HUES64 (cell line): ENCODE results near the gene RFX1.

ENCODE experiments used
- H3K27ac ChIP-seq: 2 replicates; pipeline ENCODE4 v1.7.0; 2013; ENCODE audit warnings: low read depth, low read length, inconsistent platforms
- H3K27me3 ChIP-seq: 2 replicates; pipeline ENCODE4 v1.6.1; 2013; ENCODE audit warnings: mild to moderate bottlenecking, low read length; ENCODE audit not compliant: insufficient read depth
- H3K36me3 ChIP-seq: 2 replicates; pipeline ENCODE4 v1.6.1; 2013; ENCODE audit warnings: mild to moderate bottlenecking, low read length; ENCODE audit not compliant: insufficient read depth
- H3K4me1 ChIP-seq: 2 replicates; pipeline ENCODE4 v1.6.1; 2013; ENCODE audit warnings: mild to moderate bottlenecking, low read length, moderate library complexity; ENCODE audit not compliant: insufficient read depth
- H3K4me3 ChIP-seq: 2 replicates; pipeline ENCODE4 v1.5.1; 2013; ENCODE audit warnings: mild to moderate bottlenecking, low read length, moderate library complexity
- H3K9ac ChIP-seq: 2 replicates; pipeline ENCODE4 v1.6.1; 2013; ENCODE audit warnings: mild to moderate bottlenecking, low read depth, low read length
- H3K9me3 ChIP-seq: 2 replicates; pipeline ENCODE4 v1.6.1; 2013; ENCODE audit warnings: low read depth, low read length; ENCODE audit not compliant: insufficient read depth
- WGBS: fragments of 150-250, 120-280 bp; methylation state at CpG from one replicate; pipeline ENCODE4 v1.1.7; 2013; ENCODE audit warnings: missing lambda C conversion rate; 5-methylcytosine and 5-hydroxymethylcytosine counted together

The RFX1 gene

DNA sequence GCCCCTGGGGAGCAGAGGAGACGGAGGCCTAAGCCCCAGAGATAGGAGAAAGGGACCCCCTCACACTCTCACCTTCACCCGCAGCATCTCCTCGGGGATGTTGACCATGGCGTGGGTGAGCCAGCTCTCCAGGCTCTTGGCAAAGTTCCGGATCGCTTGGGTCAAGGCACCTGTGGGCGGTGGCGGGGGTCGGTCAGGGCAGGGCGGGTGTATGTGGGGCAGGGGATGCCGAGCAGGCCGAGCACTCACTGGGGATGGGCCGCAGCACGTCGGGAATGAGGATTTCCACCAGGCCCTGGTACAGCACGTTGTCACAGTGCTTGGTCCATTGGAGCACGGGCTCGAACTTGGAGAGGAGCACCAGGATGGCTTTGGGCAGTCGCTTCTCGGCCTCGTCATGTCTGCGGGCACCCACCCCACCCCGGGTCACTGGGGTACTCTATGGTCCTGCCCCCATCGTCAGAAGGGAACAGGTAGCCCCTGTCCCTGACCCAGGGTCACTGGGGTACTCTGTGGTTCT is 40.7 kb downstream of the RFX1 start:
- 95% methylated on average over 24 of the region's 24 CpGs for WGBS
- H3K9ac ChIP-seq: no peak overlapping the region

DNA sequence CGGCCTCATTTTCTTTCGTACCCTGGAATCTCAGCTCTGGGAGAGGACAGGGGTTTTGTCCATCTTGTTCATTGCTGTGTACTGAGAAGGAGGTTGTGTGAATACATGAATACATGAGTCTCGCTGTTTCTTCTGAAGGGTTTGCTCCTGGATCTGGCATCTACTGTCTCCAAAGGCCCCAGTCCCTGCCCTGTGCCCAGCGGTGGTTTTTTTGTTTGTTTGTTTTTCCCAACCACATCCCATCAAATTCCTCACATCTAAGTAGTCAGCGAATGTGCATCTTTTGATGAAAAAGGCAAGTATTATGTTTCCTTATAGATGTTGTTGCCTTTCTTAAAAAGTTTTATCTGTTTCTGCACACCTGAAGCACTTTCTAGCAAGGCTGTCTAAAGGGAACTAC is 41.3 kb downstream of the RFX1 start:
- no peak overlapping the region for H3K9ac ChIP-seq
- 93% methylated on average over 5 of the region's 5 CpGs for WGBS
- H3K27ac ChIP-seq: no peak overlapping the region
- no peaks in the 10 kb centered on the region; the same call in 1 of the 2 replicates for H3K27me3 ChIP-seq
- H3K36me3 ChIP-seq: peaks cover 57% of the 10 kb centered on the region
- H3K9me3 ChIP-seq: no peaks in the 10 kb centered on the region
- no peaks in the 10 kb centered on the region for H3K4me1 ChIP-seq
- H3K4me3 ChIP-seq: no peak overlapping the region

More for the DNA sequence above, 40.7 kb downstream of the RFX1 start:
- no peak overlapping the region for H3K4me3 ChIP-seq
- no peaks in the 10 kb centered on the region; the same call in 1 of the 2 replicates for H3K27me3 ChIP-seq
- H3K9me3 ChIP-seq: no peaks in the 10 kb centered on the region
- H3K4me1 ChIP-seq: no peaks in the 10 kb centered on the region
- H3K27ac ChIP-seq: no peak overlapping the region
- peaks cover 57% of the 10 kb centered on the region for H3K36me3 ChIP-seq

DNA sequence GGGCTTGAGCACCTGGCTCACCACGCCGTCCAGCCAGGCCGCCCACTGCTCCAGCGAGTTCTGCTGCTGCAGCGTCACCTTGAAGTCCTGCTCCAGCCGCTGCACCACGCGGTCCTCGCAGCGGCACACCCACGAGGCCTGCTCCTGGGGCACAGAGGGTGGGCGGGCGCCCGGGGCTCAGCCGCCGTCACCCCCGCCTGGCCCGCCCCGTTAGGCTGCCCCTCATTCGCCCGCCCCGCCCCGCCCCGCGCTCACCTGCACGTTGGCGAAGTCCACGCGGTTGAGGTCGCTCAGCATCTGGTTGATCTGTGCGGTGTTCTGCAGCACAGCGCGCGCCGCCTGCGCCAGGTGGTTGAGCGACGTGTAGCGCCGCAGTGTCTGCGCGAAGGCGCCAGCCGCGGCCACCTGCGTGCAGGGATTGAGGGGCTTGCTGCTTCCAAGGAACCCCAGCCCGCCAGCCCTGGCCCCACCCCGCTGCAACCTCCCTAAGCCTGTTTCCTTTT is 42.5 kb downstream of the RFX1 start:
- Histone ChIP-seq H3K4me1 (no peaks in the 10 kb centered on the region), H3K4me3 (peak overlapping the region; percentile 41), H3K9me3 (no peaks in the 10 kb centered on the region), H3K27ac (no peak overlapping the region), H3K9ac (peak overlapping the region; percentile 47; the same call in 1 of the 2 replicates), H3K27me3 (no peaks in the 10 kb centered on the region; the same call in 1 of the 2 replicates), H3K36me3 (peaks cover 55% of the 10 kb centered on the region)
- WGBS: 95% methylated on average over 48 of the region's 48 CpGs

DNA sequence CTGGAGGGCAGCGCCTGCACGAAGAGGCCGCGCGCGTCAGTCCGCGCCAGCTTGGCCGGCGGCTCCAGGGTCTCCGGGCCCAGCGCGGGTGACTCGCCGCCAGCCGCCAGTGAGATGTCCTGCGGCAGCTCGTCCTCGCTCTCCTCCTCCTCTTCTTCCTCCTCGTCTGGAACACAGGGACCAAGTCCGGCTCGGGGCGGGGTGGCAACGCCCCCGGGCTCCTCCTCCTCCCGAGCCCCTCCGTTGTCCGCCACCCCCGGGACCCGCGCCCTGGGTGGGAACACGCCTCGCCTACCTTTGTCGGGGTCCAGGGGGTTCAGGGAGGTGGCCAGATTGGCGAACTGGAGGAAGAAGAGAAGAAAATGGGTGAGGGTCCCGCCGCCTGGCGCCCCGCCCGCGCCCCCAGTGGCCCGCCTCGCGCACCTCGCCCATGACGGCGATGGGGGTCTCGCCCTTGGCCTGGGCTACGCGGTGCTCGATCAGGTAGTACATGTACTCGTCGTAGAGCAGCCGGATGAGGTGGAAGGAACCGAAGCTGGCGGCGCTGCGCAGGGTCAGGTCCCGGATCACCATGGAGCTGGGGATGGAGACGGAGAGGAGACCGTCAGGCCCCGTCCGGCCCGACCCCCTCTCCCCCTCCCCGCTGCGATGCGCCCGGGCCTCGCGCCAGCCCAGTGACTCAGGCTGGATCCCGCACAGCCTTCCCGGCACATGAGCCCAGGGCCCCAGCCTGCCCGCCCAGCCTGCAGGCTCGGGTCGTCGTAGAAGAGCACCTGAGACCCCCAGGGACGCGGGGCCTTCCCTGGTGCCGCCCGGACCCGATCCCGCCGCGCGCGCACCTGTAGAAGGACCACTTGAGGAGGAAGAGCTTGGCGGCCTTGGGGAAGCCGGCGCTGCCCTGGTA is 43.2 kb downstream of the RFX1 start:
- Histone ChIP-seq H3K4me1 (no peaks in the 10 kb centered on the region), H3K27ac (no peak overlapping the region), H3K9me3 (no peaks in the 10 kb centered on the region), H3K27me3 (no peaks in the 10 kb centered on the region; the same call in 1 of the 2 replicates), H3K4me3 (peak overlapping the region; percentile 41), H3K9ac (peak overlapping the region; percentile 47; the same call in 1 of the 2 replicates), H3K36me3 (peaks cover 57% of the 10 kb centered on the region)
- 84% methylated on average over 89 of the region's 89 CpGs for WGBS

DNA sequence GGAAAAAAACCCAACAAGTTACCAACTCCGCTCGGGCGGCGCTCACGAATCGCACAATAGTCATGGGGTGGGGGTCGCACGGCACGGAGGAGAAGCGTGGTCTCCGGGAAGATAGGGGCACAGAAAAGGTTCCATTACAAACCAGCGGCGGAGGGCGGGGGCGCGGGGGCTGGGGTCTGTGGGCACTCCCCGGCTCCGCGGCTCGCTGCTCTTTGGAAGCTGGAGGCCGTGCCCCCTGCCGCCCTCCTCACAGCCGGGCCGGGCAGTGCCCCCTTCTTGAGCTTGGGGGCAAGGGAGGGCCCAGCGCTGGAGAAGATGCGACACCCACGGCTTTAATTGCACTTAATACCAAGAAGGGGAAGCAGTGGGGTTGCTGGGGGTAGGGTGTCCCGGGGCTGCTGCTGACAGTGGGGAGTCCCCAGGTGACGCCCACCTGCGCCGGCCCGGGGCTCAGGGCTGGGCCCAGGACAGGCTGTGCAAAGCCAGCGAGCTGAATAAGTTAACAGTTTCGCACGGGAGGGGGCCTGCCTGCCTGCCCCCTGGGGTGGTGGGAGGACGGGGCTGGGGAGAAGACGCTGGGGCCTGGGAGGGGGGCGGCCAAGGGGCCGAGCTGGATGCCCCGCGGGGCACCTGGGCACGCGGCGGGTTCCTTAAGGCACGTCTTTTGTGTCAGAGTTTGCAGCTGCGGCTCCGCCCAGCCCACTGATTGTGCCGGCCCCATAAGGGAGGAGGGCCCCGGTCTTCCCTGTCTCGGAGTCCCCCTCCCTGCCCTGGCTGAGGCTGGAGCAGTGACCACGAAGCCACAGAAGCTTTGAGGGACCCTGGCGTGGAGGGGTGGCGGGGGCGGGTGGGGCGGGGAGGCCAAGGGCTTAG is 44.1 kb downstream of the RFX1 start:
- H3K36me3 ChIP-seq: peaks cover 58% of the 10 kb centered on the region
- 0 out of 2 replicates have a peak overlapping the region, but pooled peaks have one; percentile 8 for H3K27ac ChIP-seq
- no peaks in the 10 kb centered on the region for H3K4me1 ChIP-seq
- peak overlapping the region; percentile 41 for H3K4me3 ChIP-seq
- no peaks in the 10 kb centered on the region; the same call in 1 of the 2 replicates for H3K27me3 ChIP-seq
- 0 out of 2 replicates have a peak overlapping the region, but pooled peaks have one; percentile 27 for H3K9ac ChIP-seq
- H3K9me3 ChIP-seq: no peaks in the 10 kb centered on the region
- WGBS: 54% methylated on average over 55 of the region's 55 CpGs

DNA sequence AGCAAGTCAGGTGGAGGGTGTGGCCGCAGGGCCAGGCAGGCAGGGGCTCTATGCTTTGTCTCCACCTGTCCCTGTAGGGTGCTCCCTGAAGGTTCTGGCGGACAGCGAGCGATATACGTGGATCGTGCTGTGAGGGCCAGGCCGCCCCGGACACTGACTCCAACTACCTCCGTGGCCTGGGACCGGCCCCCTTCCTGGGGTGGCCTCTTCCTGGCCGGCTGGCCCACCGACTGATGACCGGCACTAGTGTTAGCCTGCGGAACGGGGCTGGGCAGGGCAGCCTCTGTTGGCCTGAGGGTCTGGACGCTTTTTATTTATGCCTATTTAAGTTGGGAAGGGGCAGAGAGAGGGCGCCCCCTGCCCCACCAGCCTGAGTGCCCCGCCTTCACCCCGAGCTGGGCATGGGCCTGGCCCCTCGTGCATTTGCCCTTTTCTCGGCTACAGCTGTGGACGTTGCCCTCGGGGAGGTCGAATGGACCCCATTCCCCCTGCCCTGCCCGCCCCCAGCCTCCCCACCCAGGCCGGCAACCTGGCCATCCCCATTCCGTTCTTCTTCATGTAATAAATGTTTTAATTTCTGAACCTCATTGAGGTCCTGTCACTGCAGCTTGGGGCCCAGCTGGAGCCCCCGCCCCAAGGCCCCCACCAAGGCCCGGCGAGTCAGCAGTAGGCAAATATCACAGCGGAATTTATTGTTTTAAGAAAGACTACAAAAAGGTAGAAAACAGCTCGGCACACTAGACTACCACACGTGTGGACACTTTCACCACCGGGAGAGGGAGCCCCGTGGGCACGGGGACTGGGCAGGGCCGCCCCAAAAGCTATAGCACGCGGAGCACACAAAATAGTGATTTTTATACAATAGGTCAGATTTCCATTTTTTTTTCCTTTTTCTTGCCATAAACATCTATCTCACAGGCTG is 45.0 kb downstream of the RFX1 start:
- H3K36me3 ChIP-seq: peaks cover 58% of the 10 kb centered on the region
- no peak overlapping the region for H3K9ac ChIP-seq
- H3K27ac ChIP-seq: no peak overlapping the region; the same call in 1 of the 2 replicates
- no peaks in the 10 kb centered on the region for H3K4me1 ChIP-seq
- WGBS: 93% methylated on average over 37 of the region's 39 CpGs
- no peaks in the 10 kb centered on the region; the same call in 1 of the 2 replicates for H3K27me3 ChIP-seq
- no peak overlapping the region for H3K4me3 ChIP-seq
- H3K9me3 ChIP-seq: no peaks in the 10 kb centered on the region

DNA sequence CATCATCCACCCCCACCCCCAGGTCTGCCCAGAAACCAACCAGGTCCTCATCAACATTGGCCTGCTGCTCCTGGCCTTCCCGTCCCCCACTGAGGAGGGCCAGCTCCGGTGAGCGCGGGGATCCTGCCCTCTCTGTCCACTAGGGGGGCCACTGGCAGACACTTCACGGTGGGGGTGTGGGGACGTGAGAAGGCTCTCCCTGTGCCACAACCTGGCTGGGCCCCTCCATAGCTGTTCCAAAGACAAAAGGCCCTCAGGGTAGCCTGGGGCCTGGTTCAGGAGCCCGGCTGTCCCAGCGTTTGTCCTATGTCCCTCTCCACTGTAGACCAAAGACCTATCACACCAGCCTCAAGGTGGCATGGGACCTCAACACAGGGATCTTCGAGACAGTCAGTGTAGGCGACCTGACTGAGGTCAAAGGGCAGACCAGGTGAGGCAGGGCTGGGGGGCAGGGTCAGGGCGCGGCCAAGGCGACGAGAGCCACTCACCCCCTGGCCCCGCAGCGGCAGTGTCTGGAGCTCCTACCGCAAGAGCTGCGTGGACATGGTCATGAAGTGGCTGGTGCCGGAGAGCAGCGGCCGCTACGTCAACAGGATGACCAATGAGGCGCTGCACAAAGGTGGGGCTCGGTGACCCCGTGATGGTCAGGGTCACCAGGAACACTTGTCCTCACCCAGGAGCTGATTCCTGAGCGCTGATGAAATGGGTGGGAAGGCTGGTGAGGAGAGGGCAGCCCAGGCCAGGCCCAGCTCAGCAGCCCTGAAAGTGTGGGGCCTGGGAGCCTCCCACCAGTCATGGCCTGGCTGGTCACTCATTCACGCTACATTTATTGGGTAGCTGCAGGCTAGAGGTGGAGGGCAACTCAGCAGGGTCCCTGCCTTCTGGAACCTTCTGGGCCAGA is 45.9 kb downstream of the RFX1 start:
- peaks cover 61% of the 10 kb centered on the region for H3K36me3 ChIP-seq
- H3K9ac ChIP-seq: no peak overlapping the region
- H3K4me1 ChIP-seq: no peaks in the 10 kb centered on the region
- no peak overlapping the region for H3K27ac ChIP-seq
- H3K27me3 ChIP-seq: no peaks in the 10 kb centered on the region; the same call in 1 of the 2 replicates
- no peak overlapping the region for H3K4me3 ChIP-seq
- WGBS: 93% methylated on average over 27 of the region's 27 CpGs
- no peaks in the 10 kb centered on the region for H3K9me3 ChIP-seq

DNA sequence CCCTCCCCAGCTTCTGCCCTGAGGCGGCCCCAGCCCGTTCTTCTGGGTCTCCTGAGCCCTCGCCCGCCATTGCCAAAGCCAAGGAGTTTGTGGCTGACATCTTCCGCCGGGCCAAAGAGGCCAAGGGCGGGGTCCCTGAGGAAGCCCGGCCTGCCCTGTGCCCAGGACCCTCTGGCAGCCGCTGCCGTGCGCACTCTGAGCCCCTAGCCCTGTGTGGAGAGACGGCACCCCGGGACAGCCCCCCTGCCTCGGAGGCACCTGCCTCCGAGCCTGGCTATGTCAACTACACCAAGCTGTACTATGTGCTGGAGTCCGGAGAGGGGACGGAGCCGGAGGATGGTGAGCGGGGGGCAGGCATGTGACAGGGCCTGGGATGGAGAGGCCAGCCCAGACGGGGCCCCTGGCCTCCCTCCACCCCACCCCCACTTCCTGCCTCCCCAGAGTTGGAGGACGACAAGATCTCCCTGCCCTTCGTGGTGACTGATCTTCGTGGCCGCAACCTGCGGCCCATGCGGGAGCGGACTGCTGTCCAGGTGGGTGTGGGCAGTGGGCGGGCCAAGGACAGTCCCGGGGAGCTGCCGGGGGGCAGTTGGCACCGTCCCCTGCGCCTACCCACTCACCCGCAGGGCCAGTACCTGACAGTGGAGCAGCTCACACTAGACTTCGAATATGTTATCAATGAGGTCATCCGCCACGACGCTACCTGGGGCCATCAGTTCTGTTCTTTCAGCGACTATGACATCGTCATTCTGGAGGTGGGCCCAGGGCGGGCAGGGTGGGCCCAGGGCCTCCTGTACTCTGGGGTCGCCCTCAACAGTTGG is 46.8 kb downstream of the RFX1 start:
- H3K36me3 ChIP-seq: peaks cover 63% of the 10 kb centered on the region
- no peaks in the 10 kb centered on the region for H3K4me1 ChIP-seq
- no peaks in the 10 kb centered on the region; the same call in 1 of the 2 replicates for H3K27me3 ChIP-seq
- H3K9me3 ChIP-seq: no peaks in the 10 kb centered on the region
- H3K9ac ChIP-seq: no peak overlapping the region
- 96% methylated on average over 41 of the region's 41 CpGs for WGBS
- H3K27ac ChIP-seq: no peak overlapping the region
- H3K4me3 ChIP-seq: no peak overlapping the region

DNA sequence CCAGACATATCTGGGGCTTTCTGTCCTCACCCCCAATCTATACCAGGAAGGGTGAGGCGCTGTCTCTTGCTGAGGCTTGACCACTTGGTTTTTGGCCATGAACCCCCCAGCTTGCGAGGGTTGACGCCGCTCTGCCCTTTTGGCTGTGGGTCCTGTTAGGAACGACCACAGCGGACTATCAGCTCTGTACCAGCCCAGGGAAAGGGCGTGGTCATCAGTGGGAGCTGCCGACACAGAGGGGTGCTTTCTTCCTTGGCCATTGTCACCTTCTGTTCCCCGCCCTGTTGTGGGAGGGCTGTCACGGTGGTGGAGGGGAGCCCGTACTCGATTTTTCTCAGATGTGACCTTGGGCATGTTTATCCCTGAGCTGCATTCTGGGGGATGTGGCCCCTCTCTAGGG is 48.1 kb downstream of the RFX1 start:
- Histone ChIP-seq H3K36me3 (peaks cover 68% of the 10 kb centered on the region), H3K9ac (no peak overlapping the region)
- 86% methylated on average over 12 of the region's 12 CpGs for WGBS

More for the DNA sequence above, 48.1 kb downstream of the RFX1 start:
- H3K27ac ChIP-seq: no peak overlapping the region
- peaks cover 4% of the 10 kb centered on the region; the same call in 1 of the 2 replicates for H3K4me1 ChIP-seq
- H3K4me3 ChIP-seq: no peak overlapping the region
- H3K27me3 ChIP-seq: no peaks in the 10 kb centered on the region; the same call in 1 of the 2 replicates
- H3K9me3 ChIP-seq: no peaks in the 10 kb centered on the region
